ENCODE measurements around the gene UNC80. TPM values are rescaled to one million over a fixed set of nuclear protein-coding genes. Genes with fewer than 3 reads are reported as not detected.
A peak's percentile ranks its signal among the peaks of the same experiment; 100 is the strongest.

The UNC80 gene
- total RNA-seq, 4 donors from 2014 or later: not detected

DNA sequence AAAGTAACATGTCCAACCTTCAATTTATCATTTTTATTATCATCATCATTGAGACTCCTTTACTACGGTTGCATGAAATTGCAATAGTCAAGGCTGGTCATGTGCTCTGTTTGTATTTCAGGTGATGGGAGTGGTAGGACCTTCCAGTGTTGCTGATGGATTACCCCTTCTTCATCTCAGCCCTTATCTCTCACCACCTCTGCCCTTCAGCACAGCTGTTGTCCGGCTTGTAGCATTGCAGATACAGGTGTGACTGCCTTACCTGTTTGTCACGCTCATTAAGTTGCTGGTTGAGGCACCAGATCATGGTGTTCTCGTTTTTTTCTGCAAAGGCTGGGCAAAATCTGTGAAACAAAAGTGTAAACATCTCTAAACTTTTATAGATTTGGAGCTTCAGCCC is 199.1 kb downstream of the UNC80 start:
- no peak for DNase-seq
- H3K4me3 ChIP-seq: no peak overlapping the region

GRCh38 chr2:209973328-209973727 is 201.7 kb downstream of the UNC80 start:
- Histone ChIP-seq H3K4me3 (no peak overlapping the region), H3K27me3 (no peaks in the 10 kb centered on the region), H3K4me1 (no peaks in the 10 kb centered on the region), H3K36me3 (no peaks in the 10 kb centered on the region), H3K9me3 (no peaks in the 10 kb centered on the region), H3K27ac (no peak overlapping the region)
- TF ChIP-seq CTCF (IDR thresholded peaks at IDR 0.05) (no peak), POLR2A (IDR thresholded peaks at IDR 0.05) (no peak)
- no peak for DNase-seq

More for the DNA sequence above, 199.1 kb downstream of the UNC80 start:
- Histone ChIP-seq H3K4me1 (no peaks in the 10 kb centered on the region), H3K36me3 (no peaks in the 10 kb centered on the region), H3K27ac (no peak overlapping the region), H3K27me3 (no peaks in the 10 kb centered on the region), H3K9me3 (no peaks in the 10 kb centered on the region)
- TF ChIP-seq POLR2A (IDR thresholded peaks at IDR 0.05) (no peak), CTCF (IDR thresholded peaks at IDR 0.05) (no peak)

- Histone ChIP-seq H3K9me3 (no peaks in the 10 kb centered on the region), H3K36me3 (no peaks in the 10 kb centered on the region), H3K27me3 (no peaks in the 10 kb centered on the region), H3K4me1 (no peaks in the 10 kb centered on the region), H3K27ac (no peak overlapping the region), H3K4me3 (no peak overlapping the region)
- no peak for DNase-seq
- TF ChIP-seq CTCF (IDR thresholded peaks at IDR 0.05) (no peak), POLR2A (IDR thresholded peaks at IDR 0.05) (no peak)
Measured at GRCh38 chr2:209974576-209974975, 202.9 kb downstream of the UNC80 start.

DNA sequence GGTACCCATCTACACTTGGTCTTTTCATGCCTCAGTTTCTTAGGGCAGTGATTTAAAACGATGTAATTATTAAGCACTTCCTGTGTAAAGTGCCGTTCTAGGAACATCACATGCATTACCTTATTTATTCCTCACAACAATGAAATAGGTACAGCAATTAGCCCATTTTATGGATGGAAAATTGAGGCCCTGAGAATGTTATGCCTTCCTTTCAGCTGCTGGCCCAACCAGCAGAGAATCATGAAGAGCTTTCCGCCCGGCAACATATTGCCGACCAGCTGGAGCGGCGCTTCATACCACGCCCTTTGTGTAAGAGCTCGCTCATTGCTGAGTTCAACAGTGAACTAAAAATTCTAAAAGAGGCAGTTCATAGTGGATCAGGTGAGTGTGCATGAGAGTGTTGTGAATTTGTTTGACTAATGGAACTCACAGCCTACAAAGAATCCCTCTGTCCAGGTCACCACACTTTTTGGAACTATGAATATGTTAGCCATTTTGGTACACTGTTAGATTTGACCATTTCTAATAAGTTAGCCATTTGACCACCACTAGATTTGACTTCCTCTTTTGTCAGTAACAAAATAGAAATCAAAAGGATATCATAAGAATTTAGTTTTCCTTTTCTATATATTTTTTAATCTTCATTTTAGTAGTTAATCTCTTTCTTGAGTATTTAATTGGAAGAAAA is 205.2 kb downstream of the UNC80 start:
- no peaks in the 10 kb centered on the region for H3K4me1 ChIP-seq
- H3K4me3 ChIP-seq: no peak overlapping the region
- H3K27ac ChIP-seq: no peak overlapping the region
- no peaks in the 10 kb centered on the region for H3K9me3 ChIP-seq
- DNase-seq: no peak
- TF ChIP-seq POLR2A (IDR thresholded peaks at IDR 0.05): no peak
- TF ChIP-seq CTCF (IDR thresholded peaks at IDR 0.05): no peak
- no peaks in the 10 kb centered on the region for H3K36me3 ChIP-seq
- H3K27me3 ChIP-seq: no peaks in the 10 kb centered on the region

- no peaks in the 10 kb centered on the region for H3K4me1 ChIP-seq
- H3K27me3 ChIP-seq: no peaks in the 10 kb centered on the region
- no peak for DNase-seq
- no peaks in the 10 kb centered on the region for H3K9me3 ChIP-seq
- no peak overlapping the region for H3K4me3 ChIP-seq
- H3K27ac ChIP-seq: no peak overlapping the region
- TF ChIP-seq POLR2A (IDR thresholded peaks at IDR 0.05) (no peak), CTCF (IDR thresholded peaks at IDR 0.05) (peak in 5 of 6 experiments; percentile 40 to 76 (median 68))
- H3K36me3 ChIP-seq: no peaks in the 10 kb centered on the region
Measured at GRCh38 chr2:209977386-209978239, 206.0 kb downstream of the UNC80 start.

Measured in Peyer's patch (tissue), 4 donors.